GM23338 (cell line): ENCODE results near the gene CACNA1D. TPM values are rescaled to one million over a fixed set of nuclear protein-coding genes. Genes with fewer than 3 reads are reported as not detected.

Experiments used
- ATAC-seq: fragments of 200-7000 bp; cut with Tn5 transposase; 3 replicates; pipeline ENCODE4 v1.9.1; 2020
- DNase-seq: peaks from one replicate; pipeline ENCODE4 v3.0.0-alpha.2; 2015; ENCODE audit warnings: low spot score
- H2AFZ ChIP-seq: fragments of 200-600 bp; sonication (generic); 2 replicates; pipeline ENCODE4 v1.8.0; 2016; ENCODE audit warnings: antibody characterized with exemption, mild to moderate bottlenecking, moderate library complexity
- H3F3A ChIP-seq: fragments of 200-600 bp; sonication (generic); replicated peaks from 2 replicates; pipeline ENCODE4 v1.8.0; 2017; ENCODE audit warnings: antibody characterized with exemption, mixed run types, low read depth
- H3K27ac ChIP-seq: fragments of 200-600 bp; sonication (generic); 2 replicates; pipeline ENCODE4 v1.6.1; 2016; ENCODE audit warnings: low read depth
- H3K27me3 ChIP-seq: fragments of 200-600 bp; sonication (generic); 2 replicates; pipeline ENCODE4 v1.8.0; 2016; ENCODE audit warnings: mild to moderate bottlenecking, mixed run types, moderate library complexity; ENCODE audit not compliant: insufficient read depth
- H3K36me3 ChIP-seq: fragments of 200-600 bp; sonication (generic); 2 replicates; pipeline ENCODE4 v1.8.0; 2016; ENCODE audit warnings: mild to moderate bottlenecking; ENCODE audit not compliant: insufficient read depth
- H3K4me1 ChIP-seq: fragments of 200-600 bp; sonication (generic); 2 replicates; pipeline ENCODE4 v1.8.0; 2016; ENCODE audit warnings: mild to moderate bottlenecking, moderate library complexity; ENCODE audit not compliant: insufficient read depth
- H3K4me2 ChIP-seq: fragments of 200-600 bp; sonication (generic); 2 replicates; pipeline ENCODE4 v1.7.1; 2017; ENCODE audit warnings: mixed run types
- H3K4me3 ChIP-seq: fragments of 200-600 bp; sonication (generic); 2 replicates; pipeline ENCODE4 v1.6.1; 2016; ENCODE audit warnings: mixed run types
- H3K79me2 ChIP-seq: fragments of 200-600 bp; sonication (generic); replicated peaks from 2 replicates; pipeline ENCODE4 v1.8.0; 2017; ENCODE audit warnings: mild to moderate bottlenecking; ENCODE audit not compliant: insufficient read depth
- H3K9me2 ChIP-seq: fragments of 200-600 bp; sonication (generic); 2 replicates; pipeline ENCODE4 v1.8.0; 2017; ENCODE audit not compliant: insufficient read depth
- H4K20me1 ChIP-seq: fragments of 200-600 bp; sonication (generic); replicated peaks from 2 replicates; pipeline ENCODE4 v1.8.0; 2017; ENCODE audit warnings: mild to moderate bottlenecking; ENCODE audit not compliant: insufficient read depth
- H3K27ac Mint-ChIP-seq: 2 replicates; pipeline ENCODE4 v1.8.0; 2020; ENCODE audit warnings: inconsistent platforms, mild to moderate bottlenecking, moderate library complexity, mixed read lengths
- H3K27me3 Mint-ChIP-seq: 3 replicates; pipeline ENCODE4 v1.8.0; 2022; ENCODE audit warnings: low read depth, mild to moderate bottlenecking, moderate library complexity, mixed read lengths, inconsistent platforms; ENCODE audit not compliant: insufficient read depth, poor library complexity
- H3K36me3 Mint-ChIP-seq: 3 replicates; pipeline ENCODE4 v1.8.0; 2021; ENCODE audit warnings: low read depth, mild to moderate bottlenecking, inconsistent platforms, moderate library complexity, mixed read lengths
- H3K4me1 Mint-ChIP-seq: 3 replicates; pipeline ENCODE4 v1.8.0; 2020; ENCODE audit warnings: mild to moderate bottlenecking, inconsistent platforms, mixed read lengths
- H3K4me3 Mint-ChIP-seq: 3 replicates; pipeline ENCODE4 v1.8.0; 2021; ENCODE audit warnings: moderate library complexity, mild to moderate bottlenecking, inconsistent platforms, mixed read lengths
- H3K9me3 Mint-ChIP-seq: 3 replicates; pipeline ENCODE4 v1.8.0; 2020; ENCODE audit warnings: moderate library complexity, mild to moderate bottlenecking, inconsistent platforms, mixed read lengths
- CREB1 ChIP-seq: fragments of 250-450 bp; sonication (Bioruptor Pico); IDR thresholded peaks from 2 replicates; pipeline ENCODE4 v1.5.0; 2020; ENCODE audit warnings: low read depth, mild to moderate bottlenecking, moderate library complexity
- NANOG ChIP-seq: IDR thresholded peaks from 2 replicates; pipeline ENCODE4 v1.6.1; 2016; ENCODE audit warnings: antibody characterized with exemption, borderline replicate concordance
- POLR2AphosphoS5 ChIP-seq: IDR thresholded peaks from 2 replicates; pipeline ENCODE4 v1.6.1; 2016; ENCODE audit warnings: antibody characterized with exemption, low read depth
- ZNF114 ChIP-seq: fragments of 250-450 bp; sonication (Bioruptor Pico); IDR thresholded peaks from 2 replicates; pipeline ENCODE4 v1.5.0; 2020; ENCODE audit warnings: mild to moderate bottlenecking, moderate library complexity
- ZNF331 ChIP-seq: fragments of 250-450 bp; sonication (Bioruptor Pico); IDR thresholded peaks from 2 replicates; pipeline ENCODE4 v1.5.0; 2020; ENCODE audit warnings: low read depth, mild to moderate bottlenecking, moderate library complexity
- polyA plus RNA-seq: library from polyadenylated mRNA; unstranded; fragments of >200 nt; fragmentation: Nextera tagmentation; extraction: Ambion mirVana; gene quantifications from 2 replicates; pipeline ENCODE4 v1.2.1, GENCODE V29; 2016
- total RNA-seq: library from RNA; depleted of rRNA; stranded (reverse); fragments of >200 nt; shearing (Covaris generic); gene quantifications from 2 replicates; pipeline ENCODE4 v1.2.3, GENCODE V29; 2014
- TF ChIP-seq, protein P1 (sequence below): IDR thresholded peaks from one replicate; pipeline ENCODE4 v1.6.1; 2018; ENCODE audit warnings: antibody characterized with exemption; ENCODE audit not compliant: unreplicated experiment
- TF ChIP-seq, protein P2 (sequence below): fragments of 250-450 bp; sonication (Bioruptor Pico); IDR thresholded peaks from 2 replicates; pipeline ENCODE4 v1.5.0; 2020; ENCODE audit warnings: mild to moderate bottlenecking, moderate library complexity

CACNA1D gene
- total and polyA plus RNA-seq, 2 experiments from 2014 or later, result 1.7 to 1.8 TPM

DNA sequence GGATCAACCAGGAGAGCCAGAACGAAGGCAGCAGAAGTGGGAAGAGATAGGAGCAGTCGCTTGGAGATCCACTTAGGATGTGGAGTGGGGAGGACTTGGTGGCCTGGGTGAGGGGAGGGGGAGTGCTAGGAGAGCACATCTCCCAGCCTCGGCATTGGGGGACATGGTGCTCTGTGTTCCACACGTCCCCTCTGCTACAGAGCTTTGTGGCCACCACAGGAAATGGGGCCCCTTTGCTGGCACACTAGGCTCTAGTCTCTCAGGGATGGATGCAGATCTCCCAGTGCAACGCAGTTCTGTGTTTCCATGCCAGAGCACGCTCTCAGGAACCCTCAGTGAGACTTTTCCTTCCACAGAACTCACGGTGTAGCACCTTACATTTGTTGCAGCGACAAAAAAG, 283.1 kb downstream of the CACNA1D start (continued):
- TF ChIP-seq, protein P1, sequence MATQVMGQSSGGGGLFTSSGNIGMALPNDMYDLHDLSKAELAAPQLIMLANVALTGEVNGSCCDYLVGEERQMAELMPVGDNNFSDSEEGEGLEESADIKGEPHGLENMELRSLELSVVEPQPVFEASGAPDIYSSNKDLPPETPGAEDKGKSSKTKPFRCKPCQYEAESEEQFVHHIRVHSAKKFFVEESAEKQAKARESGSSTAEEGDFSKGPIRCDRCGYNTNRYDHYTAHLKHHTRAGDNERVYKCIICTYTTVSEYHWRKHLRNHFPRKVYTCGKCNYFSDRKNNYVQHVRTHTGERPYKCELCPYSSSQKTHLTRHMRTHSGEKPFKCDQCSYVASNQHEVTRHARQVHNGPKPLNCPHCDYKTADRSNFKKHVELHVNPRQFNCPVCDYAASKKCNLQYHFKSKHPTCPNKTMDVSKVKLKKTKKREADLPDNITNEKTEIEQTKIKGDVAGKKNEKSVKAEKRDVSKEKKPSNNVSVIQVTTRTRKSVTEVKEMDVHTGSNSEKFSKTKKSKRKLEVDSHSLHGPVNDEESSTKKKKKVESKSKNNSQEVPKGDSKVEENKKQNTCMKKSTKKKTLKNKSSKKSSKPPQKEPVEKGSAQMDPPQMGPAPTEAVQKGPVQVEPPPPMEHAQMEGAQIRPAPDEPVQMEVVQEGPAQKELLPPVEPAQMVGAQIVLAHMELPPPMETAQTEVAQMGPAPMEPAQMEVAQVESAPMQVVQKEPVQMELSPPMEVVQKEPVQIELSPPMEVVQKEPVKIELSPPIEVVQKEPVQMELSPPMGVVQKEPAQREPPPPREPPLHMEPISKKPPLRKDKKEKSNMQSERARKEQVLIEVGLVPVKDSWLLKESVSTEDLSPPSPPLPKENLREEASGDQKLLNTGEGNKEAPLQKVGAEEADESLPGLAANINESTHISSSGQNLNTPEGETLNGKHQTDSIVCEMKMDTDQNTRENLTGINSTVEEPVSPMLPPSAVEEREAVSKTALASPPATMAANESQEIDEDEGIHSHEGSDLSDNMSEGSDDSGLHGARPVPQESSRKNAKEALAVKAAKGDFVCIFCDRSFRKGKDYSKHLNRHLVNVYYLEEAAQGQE, result no peak
- TF ChIP-seq CREB1 (CRISPR knock-in tag) (no peak), ZNF114 (CRISPR knock-in tag) (no peak), ZNF331 (CRISPR knock-in tag) (no peak)

DNA sequence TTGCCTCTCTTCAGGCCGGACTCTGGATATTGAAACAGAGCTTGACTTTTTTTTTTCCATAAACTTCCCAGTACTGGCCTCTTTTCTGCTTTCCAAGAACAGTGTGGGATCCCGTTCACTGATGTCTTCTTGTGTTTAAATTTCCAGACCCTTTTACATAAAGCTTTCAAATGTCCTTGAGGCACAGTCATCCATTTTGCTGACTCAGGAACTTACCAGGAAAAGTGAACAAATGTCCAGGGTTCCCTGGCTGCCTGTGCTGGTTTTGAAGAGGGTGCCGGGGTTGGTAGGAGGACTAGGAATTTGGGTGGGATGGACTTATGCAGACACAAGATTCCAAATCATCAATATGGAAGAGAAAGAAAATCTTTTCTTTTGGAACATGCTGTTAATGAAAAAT, 283.7 kb downstream of the CACNA1D start:
- Mint-ChIP-seq H3K4me3 (no peak overlapping the region), H3K27me3 (no peaks in the 10 kb centered on the region), H3K36me3 (no peaks in the 10 kb centered on the region), H3K4me1 (peaks cover 12% of the 10 kb centered on the region), H3K9me3 (no peaks in the 10 kb centered on the region), H3K27ac (no peak overlapping the region)
- Histone ChIP-seq H3K4me3 (no peak overlapping the region), H3K27me3 (no peaks in the 10 kb centered on the region), H3K79me2 (no peaks in the 10 kb centered on the region), H3K9me2 (peaks cover 13% of the 10 kb centered on the region), H3K4me1 (no peaks in the 10 kb centered on the region), H2AFZ (no peak overlapping the region), H3K36me3 (no peaks in the 10 kb centered on the region), H3K27ac (no peak overlapping the region), H3K4me2 (no peak overlapping the region), H4K20me1 (no peaks in the 10 kb centered on the region), H3F3A (no peaks in the 10 kb centered on the region)
- no peak for DNase-seq
- ATAC-seq, result no peak
- no peak for TF ChIP-seq POLR2AphosphoS5
- no peak for TF ChIP-seq ZNF114 (CRISPR knock-in tag)
- TF ChIP-seq, protein P2, sequence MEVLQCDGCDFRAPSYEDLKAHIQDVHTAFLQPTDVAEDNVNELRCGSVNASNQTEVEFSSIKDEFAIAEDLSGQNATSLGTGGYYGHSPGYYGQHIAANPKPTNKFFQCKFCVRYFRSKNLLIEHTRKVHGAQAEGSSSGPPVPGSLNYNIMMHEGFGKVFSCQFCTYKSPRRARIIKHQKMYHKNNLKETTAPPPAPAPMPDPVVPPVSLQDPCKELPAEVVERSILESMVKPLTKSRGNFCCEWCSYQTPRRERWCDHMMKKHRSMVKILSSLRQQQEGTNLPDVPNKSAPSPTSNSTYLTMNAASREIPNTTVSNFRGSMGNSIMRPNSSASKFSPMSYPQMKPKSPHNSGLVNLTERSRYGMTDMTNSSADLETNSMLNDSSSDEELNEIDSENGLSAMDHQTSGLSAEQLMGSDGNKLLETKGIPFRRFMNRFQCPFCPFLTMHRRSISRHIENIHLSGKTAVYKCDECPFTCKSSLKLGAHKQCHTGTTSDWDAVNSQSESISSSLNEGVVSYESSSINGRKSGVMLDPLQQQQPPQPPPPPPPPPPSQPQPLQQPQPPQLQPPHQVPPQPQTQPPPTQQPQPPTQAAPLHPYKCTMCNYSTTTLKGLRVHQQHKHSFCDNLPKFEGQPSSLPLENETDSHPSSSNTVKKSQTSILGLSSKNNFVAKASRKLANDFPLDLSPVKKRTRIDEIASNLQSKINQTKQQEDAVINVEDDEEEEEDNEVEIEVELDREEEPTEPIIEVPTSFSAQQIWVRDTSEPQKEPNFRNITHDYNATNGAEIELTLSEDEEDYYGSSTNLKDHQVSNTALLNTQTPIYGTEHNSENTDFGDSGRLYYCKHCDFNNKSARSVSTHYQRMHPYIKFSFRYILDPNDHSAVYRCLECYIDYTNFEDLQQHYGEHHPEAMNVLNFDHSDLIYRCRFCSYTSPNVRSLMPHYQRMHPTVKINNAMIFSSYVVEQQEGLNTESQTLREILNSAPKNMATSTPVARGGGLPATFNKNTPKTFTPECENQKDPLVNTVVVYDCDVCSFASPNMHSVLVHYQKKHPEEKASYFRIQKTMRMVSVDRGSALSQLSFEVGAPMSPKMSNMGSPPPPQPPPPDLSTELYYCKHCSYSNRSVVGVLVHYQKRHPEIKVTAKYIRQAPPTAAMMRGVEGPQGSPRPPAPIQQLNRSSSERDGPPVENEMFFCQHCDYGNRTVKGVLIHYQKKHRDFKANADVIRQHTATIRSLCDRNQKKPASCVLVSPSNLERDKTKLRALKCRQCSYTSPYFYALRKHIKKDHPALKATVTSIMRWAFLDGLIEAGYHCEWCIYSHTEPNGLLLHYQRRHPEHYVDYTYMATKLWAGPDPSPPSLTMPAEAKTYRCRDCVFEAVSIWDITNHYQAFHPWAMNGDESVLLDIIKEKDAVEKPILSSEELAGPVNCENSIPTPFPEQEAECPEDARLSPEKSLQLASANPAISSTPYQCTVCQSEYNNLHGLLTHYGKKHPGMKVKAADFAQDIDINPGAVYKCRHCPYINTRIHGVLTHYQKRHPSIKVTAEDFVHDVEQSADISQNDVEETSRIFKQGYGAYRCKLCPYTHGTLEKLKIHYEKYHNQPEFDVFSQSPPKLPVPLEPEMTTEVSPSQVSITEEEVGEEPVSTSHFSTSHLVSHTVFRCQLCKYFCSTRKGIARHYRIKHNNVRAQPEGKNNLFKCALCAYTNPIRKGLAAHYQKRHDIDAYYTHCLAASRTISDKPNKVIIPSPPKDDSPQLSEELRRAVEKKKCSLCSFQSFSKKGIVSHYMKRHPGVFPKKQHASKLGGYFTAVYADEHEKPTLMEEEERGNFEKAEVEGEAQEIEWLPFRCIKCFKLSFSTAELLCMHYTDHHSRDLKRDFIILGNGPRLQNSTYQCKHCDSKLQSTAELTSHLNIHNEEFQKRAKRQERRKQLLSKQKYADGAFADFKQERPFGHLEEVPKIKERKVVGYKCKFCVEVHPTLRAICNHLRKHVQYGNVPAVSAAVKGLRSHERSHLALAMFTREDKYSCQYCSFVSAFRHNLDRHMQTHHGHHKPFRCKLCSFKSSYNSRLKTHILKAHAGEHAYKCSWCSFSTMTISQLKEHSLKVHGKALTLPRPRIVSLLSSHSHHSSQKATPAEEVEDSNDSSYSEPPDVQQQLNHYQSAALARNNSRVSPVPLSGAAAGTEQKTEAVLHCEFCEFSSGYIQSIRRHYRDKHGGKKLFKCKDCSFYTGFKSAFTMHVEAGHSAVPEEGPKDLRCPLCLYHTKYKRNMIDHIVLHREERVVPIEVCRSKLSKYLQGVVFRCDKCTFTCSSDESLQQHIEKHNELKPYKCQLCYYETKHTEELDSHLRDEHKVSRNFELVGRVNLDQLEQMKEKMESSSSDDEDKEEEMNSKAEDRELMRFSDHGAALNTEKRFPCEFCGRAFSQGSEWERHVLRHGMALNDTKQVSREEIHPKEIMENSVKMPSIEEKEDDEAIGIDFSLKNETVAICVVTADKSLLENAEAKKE (CRISPR knock-in tag), result no peak
- TF ChIP-seq NANOG, result no peak
- no peak for TF ChIP-seq ZNF331 (CRISPR knock-in tag)
